ENCODE measurements around the gene PRKAA1. TPM values are rescaled to one million over a fixed set of nuclear protein-coding genes. Genes with fewer than 3 reads are reported as not detected.

PRKAA1 gene
- total RNA-seq, 1 experiment from 2014 or later, result 58.1 TPM

GRCh38 chr5:40754381-40755092 is 43.6 kb downstream of the PRKAA1 start:
- TF ChIP-seq CTCF (IDR thresholded peaks at IDR 0.05; ENCODE audit: unreplicated experiment), result no peak
- no peak for DNase-seq (ENCODE audit: unreplicated experiment)
- Mint-ChIP-seq H3K36me3 (ENCODE audit: insufficient read depth, unreplicated experiment) (peaks cover 32% of the 10 kb centered on the region), H3K4me1 (ENCODE audit: insufficient read depth, unreplicated experiment) (no peaks in the 10 kb centered on the region), H3K9me3 (ENCODE audit: unreplicated experiment) (no peaks in the 10 kb centered on the region), H3K4me3 (ENCODE audit: unreplicated experiment) (no peak overlapping the region), H3K27ac (ENCODE audit: low read depth, unreplicated experiment) (no peak overlapping the region), H3K27me3 (ENCODE audit: insufficient read depth, unreplicated experiment) (no peaks in the 10 kb centered on the region)
- CTCF ChIA-PET, result interaction anchor here (0.6 to 1.2 kb wide), 6 partner anchors 11 to 1424 kb away, joined by 3 to 7 read pairs (median 4); no protein-coding TSS in a partner anchor
- no TSS peak for BruUV-seq (replicated peaks)
- POLR2A ChIA-PET, result interaction anchor here (0.5 to 3.1 kb wide), 10 partner anchors 11 to 1112 kb away, joined by 3 to 15 read pairs (median 4); partner anchors contain the start of genes PTGER4 and RPL37
- intact Hi-C loops (cut with micrococcal nuclease), result loop anchor here (1.0 to 2.0 kb wide), 3 partner anchors 44 to 125 kb away; partner anchors contain the start of genes PRKAA1 and RPL37

GRCh38 chr5:40746703-40747102 is 51.5 kb downstream of the PRKAA1 start:
- H3K4me3 Mint-ChIP-seq (ENCODE audit: unreplicated experiment), result no peak overlapping the region

GRCh38 chr5:40743771-40744170 is 54.4 kb downstream of the PRKAA1 start:
- no peak for DNase-seq (ENCODE audit: unreplicated experiment)

More at GRCh38 chr5:40746703-40747102, 51.5 kb downstream of the PRKAA1 start:
- no peak for DNase-seq (ENCODE audit: unreplicated experiment)
- H3K27me3 Mint-ChIP-seq (ENCODE audit: insufficient read depth, unreplicated experiment), result no peaks in the 10 kb centered on the region
- intact Hi-C loops (cut with micrococcal nuclease), result no loop called here
- H3K36me3 Mint-ChIP-seq (ENCODE audit: insufficient read depth, unreplicated experiment), result peaks cover 18% of the 10 kb centered on the region
- BruUV-seq (replicated peaks), result no TSS peak
- no peak for TF ChIP-seq CTCF (IDR thresholded peaks at IDR 0.05; ENCODE audit: unreplicated experiment)
- ChIA-PET CTCF (interaction anchor here (0.6 to 0.9 kb wide), 3 partner anchors 10 to 1012 kb away, joined by 3 to 6 read pairs (median 5); no protein-coding TSS in a partner anchor), POLR2A (interaction anchor here (0.7 kb wide), 1 partner anchor 703 kb away, joined by 5 read pairs; no protein-coding TSS in a partner anchor)
- no peaks in the 10 kb centered on the region for H3K9me3 Mint-ChIP-seq (ENCODE audit: unreplicated experiment)
- H3K27ac Mint-ChIP-seq (ENCODE audit: low read depth, unreplicated experiment), result no peak overlapping the region
- no peaks in the 10 kb centered on the region for H3K4me1 Mint-ChIP-seq (ENCODE audit: insufficient read depth, unreplicated experiment)

More at GRCh38 chr5:40743771-40744170, 54.4 kb downstream of the PRKAA1 start:
- TF ChIP-seq CTCF (IDR thresholded peaks at IDR 0.05; ENCODE audit: unreplicated experiment), result no peak
- intact Hi-C loops (cut with micrococcal nuclease), result no loop called here
- H3K4me1 Mint-ChIP-seq (ENCODE audit: insufficient read depth, unreplicated experiment), result no peaks in the 10 kb centered on the region
- no peaks in the 10 kb centered on the region for H3K27me3 Mint-ChIP-seq (ENCODE audit: insufficient read depth, unreplicated experiment)
- H3K36me3 Mint-ChIP-seq (ENCODE audit: insufficient read depth, unreplicated experiment), result peaks cover 25% of the 10 kb centered on the region
- no peak overlapping the region for H3K4me3 Mint-ChIP-seq (ENCODE audit: unreplicated experiment)
- BruUV-seq (replicated peaks), result no TSS peak
- no peaks in the 10 kb centered on the region for H3K9me3 Mint-ChIP-seq (ENCODE audit: unreplicated experiment)
- POLR2A ChIA-PET, result interaction anchor here (0.6 to 1.0 kb wide), 3 partner anchors 11 to 97 kb away, joined by 3 read pairs; partner anchors contain the start of gene CARD6
- CTCF ChIA-PET, result interaction anchor here (0.7 to 1.8 kb wide), 4 partner anchors 33 to 1028 kb away, joined by 3 to 4 read pairs (median 4); no protein-coding TSS in a partner anchor
- H3K27ac Mint-ChIP-seq (ENCODE audit: low read depth, unreplicated experiment), result no peak overlapping the region

Measured in MCF 10A (cell line).